HG03460 (cell line): Measurements from ENCODE around the gene SENP1.

Source experiments
- ATAC-seq: cut with Tn5 transposase; IDR thresholded peaks from one replicate; pipeline ENCODE4 v1.9.1; 2021; ENCODE audit not compliant: unreplicated experiment

The SENP1 gene

GRCh38 chr12:48068457-48068856, 37.4 kb downstream of the SENP1 start:
- no peak for ATAC-seq

- ATAC-seq: no peak
These were observed 38.5 kb downstream of the SENP1 start for GRCh38 chr12:48067250-48067938.

GRCh38 chr12:48065041-48065440, 40.8 kb downstream of the SENP1 start:
- ATAC-seq: no peak

- no peak for ATAC-seq
These were observed 42.3 kb downstream of the SENP1 start for GRCh38 chr12:48063530-48063929.

- ATAC-seq: no peak
These were observed 43.8 kb downstream of the SENP1 start for GRCh38 chr12:48061938-48062719.

GRCh38 chr12:48060474-48060873, 45.4 kb downstream of the SENP1 start:
- ATAC-seq: no peak

- no peak for ATAC-seq
These were observed 47.1 kb downstream of the SENP1 start for GRCh38 chr12:48058771-48059170.

- no peak for ATAC-seq
These were observed 50.7 kb downstream of the SENP1 start for GRCh38 chr12:48054955-48055821.

GRCh38 chr12:48053883-48054282, 52.0 kb downstream of the SENP1 start:
- no peak for ATAC-seq

- no peak for ATAC-seq
These were observed 52.8 kb downstream of the SENP1 start for GRCh38 chr12:48053122-48053521.

- ATAC-seq: no peak
These were observed 54.2 kb downstream of the SENP1 start for GRCh38 chr12:48051681-48052080.

- no peak for ATAC-seq
These were observed 55.7 kb downstream of the SENP1 start for GRCh38 chr12:48050174-48050573.

- no peak for ATAC-seq
These were observed 59.8 kb downstream of the SENP1 start for GRCh38 chr12:48045965-48046518.

- no peak for ATAC-seq
These were observed 60.6 kb downstream of the SENP1 start for GRCh38 chr12:48045061-48045846.

GRCh38 chr12:48044396-48044795, 61.5 kb downstream of the SENP1 start:
- no peak for ATAC-seq

- ATAC-seq: no peak
These were observed 62.1 kb downstream of the SENP1 start for GRCh38 chr12:48043771-48044170.

- ATAC-seq: no peak
These were observed 64.1 kb downstream of the SENP1 start for GRCh38 chr12:48041591-48042423.

- ATAC-seq: no peak
These were observed 65.5 kb downstream of the SENP1 start for GRCh38 chr12:48040354-48040753.

- no peak for ATAC-seq
These were observed 66.7 kb downstream of the SENP1 start for GRCh38 chr12:48039151-48039550.

- ATAC-seq: no peak
These were observed 67.8 kb downstream of the SENP1 start for GRCh38 chr12:48038085-48038484.
